ENCODE data around the gene NUDT9.
"Not testable (repeated sequence)": the region's sequence is repeated elsewhere in the genome, so short reads cannot be mapped to it uniquely, and the experiment has no call there.

DNA sequence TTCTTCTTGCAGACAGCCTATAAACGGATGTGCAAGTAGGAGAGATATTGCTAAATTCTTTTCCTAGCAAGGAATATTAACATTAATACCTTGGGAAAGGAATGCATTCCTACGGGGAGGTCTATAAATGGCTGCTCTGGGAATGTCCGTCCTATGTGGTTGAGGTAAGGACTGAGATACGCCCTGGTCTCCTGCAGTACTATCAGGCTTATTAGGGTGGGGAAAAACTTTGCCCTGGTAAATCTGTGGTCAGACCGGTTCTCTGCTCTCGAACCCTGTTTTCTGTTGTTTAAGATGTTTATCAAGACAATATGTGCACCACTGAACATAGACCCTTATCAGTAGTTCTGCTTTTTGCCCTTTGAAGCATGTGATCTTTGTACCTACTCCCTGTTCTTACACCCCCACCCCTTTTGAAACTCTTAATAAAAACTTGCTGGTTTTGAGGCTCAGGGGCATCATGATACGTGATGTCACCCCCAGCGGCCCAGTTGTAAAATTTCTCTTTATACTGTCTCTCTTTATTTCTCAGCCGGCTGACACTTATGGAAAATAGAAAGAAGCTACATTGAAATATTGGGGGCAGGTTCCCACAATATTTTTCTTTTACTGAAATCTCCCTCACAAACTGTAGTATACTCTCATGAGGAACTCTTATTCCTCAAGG is 37.8 kb upstream of the NUDT9 start:
- TF ChIP-seq CTCF (conservative IDR thresholded peaks at IDR 0.05); ZFX (IDR thresholded peaks at IDR 0.05): not testable (repeated sequence)

All from C4-2B (cell line).